Nucleus accumbens (tissue), 56 donors: ENCODE data around the gene ARHGAP4.
A peak's percentile ranks its signal among the peaks of the same experiment; 100 is the strongest.

Source experiments
- DNase-seq, 56 donors: peaks; one replicate each; lab custom pipeline; 2025; lab: John Stamatoyannopoulos, UW

Gene ARHGAP4

DNA sequence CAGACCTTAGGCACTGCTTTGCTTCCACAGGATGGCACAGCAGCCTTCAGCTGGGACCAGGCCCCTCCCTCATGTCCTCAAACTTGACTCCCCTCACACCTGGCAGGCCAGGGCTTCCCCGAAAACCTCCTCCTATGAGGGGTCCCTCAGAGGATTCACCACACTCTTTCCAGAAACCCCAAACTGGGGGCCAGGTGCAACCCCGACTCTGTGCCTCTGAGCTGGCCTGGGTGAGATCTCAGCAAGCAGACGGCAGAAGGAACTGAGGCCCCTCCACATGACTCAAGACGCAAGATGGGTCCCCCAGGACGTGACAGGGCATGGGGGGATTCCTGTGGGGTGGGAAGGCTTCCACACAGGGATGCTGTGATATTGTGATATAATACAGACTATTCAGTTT is 39.3 kb upstream of the ARHGAP4 start:
- no peak for DNase-seq

DNA sequence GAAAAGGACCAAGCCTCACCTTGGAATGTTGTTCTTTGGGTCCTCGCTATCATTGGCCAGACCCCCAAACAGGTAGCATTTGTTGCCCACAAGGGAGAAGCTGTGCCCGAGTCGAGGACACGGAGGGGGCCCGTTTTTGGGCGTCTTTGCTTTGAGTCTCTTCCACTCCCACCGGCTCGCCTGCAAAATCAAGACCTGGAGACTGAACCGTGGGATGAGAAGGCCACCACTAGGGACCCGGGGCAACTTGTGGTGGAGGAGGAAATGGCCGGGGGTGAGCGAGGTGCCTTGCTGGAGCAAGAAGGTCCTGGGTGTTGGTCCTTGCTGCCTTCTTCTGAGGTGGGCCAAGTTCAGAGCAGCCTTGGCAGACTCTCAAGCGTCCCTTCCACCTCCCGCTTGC is 38.0 kb upstream of the ARHGAP4 start:
- DNase-seq, result no peak

DNA sequence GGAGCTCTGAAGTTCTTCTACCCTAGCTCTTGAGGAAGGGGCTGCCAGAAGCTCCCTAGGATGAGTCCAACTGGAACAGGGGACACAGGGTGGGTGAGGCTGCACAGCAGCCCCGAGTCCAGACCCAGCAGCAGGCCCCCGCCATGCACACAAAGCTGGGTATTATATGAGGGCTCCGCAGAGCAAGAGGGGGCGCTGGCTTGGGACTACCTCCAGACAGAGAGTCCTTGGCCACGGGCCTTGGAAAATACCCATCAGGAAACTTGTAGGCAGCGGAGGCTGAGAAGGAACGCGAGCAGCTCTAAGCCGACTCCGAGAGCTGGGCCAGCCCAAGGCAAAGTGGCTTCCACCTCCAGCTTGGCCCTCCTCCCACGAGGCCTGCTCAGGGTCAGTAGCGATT is 37.5 kb upstream of the ARHGAP4 start:
- DNase-seq, result peak in 5 of 56 donors; percentile 5 to 41 (median 10)

GRCh38 chrX:153961292-153961691 is 35.2 kb upstream of the ARHGAP4 start:
- DNase-seq, result no peak

DNA sequence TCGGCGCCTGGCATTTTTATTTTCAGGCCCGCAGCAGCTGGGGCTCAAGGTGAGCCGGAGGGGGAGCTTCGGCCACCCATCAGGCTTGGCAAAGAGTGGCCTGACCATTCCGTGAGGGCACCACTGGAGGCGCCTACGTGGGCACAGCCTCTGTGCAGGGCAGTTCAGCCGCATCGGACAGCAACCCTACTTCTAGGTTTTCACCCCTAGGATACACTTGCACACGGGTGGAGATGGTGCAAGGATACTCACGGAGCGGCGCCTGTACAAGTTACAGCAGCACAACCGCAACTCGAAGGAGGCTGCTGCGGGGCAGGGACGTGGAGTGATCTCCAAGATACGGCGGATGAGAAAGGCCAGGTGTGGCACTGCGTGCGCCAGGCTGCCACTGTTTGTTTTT is 34.7 kb upstream of the ARHGAP4 start:
- no peak for DNase-seq

DNA sequence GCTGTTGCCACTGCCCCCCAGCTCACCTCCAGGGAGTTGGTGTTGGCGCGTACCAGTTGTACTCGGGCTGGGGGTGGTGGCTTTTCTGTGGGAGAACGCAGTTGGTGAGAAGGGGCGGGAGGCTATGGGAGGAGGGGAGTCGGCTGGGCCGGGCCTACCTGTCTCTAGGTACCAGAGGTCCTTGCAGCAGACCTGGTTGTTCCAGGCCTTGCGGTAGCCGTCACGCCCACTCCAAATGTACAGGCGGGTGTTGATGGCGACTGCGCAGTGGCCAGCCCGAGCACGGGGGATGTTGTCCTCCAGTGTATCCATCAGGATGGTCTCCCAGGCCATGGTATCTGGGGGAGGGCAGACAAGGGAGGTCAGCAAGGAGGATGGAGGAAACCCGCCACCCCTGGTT is 34.0 kb upstream of the ARHGAP4 start:
- DNase-seq, result no peak

GRCh38 chrX:153959649-153960048 is 33.6 kb upstream of the ARHGAP4 start:
- DNase-seq, result no peak

GRCh38 chrX:153958605-153959004 is 32.5 kb upstream of the ARHGAP4 start:
- no peak for DNase-seq

GRCh38 chrX:153957224-153957623 is 31.2 kb upstream of the ARHGAP4 start:
- no peak for DNase-seq

DNA sequence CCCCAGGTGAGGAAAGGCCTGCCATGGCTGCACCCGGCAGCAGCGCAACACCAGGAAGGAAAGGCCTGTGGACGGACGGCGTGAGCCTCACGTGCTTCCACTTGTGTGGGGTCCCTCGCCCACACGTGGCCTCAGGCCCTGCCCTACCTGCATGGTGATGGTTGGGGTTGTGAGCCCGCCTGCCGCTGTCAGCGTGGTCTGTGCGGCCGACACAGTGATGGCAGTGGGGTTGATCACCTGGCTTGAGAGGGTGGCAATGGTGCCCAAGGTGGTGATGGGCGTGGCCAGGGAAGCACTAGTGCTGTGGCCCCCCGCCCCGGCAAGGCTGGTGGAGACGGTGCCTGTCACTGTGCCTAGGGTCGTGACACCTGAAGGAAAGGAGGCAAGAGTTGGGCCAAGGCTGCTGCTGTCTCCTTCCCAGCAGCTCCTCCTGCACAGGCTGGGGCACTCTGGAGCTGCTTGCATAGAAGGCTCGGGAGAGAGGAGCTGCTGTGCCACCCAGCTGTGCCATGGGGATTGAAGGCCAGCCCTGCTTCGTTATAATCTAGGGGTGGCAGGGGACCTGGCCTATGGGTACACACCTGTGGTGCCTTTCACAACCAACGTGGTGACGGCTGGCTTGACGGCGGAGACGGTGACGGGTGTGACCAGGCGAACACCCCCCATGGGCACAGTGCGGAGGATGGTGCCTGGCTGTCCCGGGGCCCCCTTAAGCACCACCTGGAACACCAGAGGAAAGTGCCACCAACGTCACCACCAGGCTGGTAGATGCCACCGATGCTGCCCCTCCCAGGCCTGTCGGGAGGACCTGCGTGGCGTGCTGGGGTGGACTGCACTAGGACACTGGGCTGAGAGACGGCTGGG is 30.2 kb upstream of the ARHGAP4 start:
- DNase-seq, result no peak

DNA sequence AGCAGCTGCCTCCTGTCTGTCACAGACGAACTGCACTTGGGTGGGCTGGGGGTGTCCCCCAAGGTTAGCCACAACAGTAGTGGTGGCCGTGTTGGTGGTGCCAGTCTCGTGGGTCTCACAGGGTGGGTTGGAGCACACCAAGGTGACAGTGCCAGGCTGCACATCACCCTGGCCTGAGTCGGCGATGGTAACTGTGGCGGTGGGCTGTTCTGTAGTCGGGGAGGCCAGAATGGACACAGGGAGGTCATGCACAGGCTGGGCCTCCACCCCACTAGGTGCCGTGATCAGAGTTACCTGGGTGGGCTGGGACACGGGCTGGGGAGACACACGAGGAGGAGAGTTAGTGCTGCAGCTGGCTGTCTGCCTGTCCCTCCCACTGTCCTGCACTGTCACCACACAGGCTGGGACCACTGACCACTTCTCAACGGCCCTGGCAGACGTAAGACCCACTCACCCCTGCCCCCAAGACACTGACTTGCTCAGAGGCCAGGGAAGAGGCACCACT is 29.2 kb upstream of the ARHGAP4 start:
- DNase-seq, result no peak

- no peak for DNase-seq
Measured at GRCh38 chrX:153954558-153955227, 28.6 kb upstream of the ARHGAP4 start.

- no peak for DNase-seq
Measured at GRCh38 chrX:153953892-153954557, 28.0 kb upstream of the ARHGAP4 start.

DNA sequence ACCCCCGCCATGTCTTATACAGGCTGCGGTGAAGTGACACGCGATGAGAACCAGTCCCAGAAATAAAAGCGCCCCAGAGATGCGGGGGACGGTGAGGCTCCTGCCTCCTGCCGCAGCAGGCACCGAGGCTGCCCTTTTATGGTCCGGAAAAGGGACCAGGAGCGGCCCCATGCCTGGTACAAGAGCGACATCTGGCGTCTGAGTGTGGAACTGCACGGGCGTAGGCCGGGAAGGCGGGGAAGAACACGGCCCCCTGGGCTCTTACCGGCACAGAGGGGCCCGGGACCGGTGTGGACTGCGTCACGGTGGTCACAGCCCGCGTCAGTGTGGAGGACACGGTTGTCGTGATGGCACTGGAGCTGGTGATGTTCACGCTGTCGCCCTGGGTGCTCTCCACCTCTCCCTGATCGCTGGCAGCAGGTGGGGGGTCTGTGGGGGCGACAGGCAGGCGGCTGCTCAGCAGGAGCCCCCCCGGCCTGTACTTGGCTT is 27.3 kb upstream of the ARHGAP4 start:
- peak in 46 of 56 donors; percentile 3 to 79 (median 42) for DNase-seq

- DNase-seq, result no peak
Measured at GRCh38 chrX:153952373-153953026, 26.4 kb upstream of the ARHGAP4 start.

DNA sequence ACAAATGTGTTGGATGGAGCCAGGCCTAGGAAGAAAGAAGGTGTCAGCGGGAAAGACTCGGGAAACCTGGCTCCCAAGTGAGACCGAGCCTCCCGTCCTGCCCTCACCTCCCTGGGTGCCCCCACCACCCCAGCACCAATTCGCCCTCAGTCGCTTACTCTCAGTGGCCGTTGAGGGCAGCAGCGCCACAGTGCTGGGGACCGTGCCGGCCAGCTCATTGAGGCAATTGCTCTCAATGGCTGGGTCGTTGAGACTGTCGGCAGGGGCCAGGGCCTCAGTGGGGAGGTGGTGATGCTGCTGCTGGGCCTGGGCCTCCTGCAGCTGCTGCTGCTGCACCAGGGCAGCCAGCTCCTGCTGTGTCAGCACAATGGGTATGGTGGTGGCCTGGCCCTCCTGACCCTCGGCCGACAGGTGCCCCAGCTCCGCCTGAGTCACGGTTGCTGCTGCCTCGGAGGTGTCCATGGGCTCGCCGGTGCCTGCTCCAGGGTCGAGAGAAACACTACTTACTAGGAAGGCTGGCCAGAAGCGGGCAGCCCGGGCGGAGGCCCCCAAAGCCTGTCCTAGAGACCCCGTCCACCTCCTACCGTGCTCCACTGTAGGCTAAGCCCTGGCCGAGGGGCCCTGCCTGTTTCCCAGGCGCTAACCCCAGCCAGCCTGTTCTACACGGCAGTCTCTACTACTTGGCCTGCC is 25.8 kb upstream of the ARHGAP4 start:
- DNase-seq, result no peak

DNA sequence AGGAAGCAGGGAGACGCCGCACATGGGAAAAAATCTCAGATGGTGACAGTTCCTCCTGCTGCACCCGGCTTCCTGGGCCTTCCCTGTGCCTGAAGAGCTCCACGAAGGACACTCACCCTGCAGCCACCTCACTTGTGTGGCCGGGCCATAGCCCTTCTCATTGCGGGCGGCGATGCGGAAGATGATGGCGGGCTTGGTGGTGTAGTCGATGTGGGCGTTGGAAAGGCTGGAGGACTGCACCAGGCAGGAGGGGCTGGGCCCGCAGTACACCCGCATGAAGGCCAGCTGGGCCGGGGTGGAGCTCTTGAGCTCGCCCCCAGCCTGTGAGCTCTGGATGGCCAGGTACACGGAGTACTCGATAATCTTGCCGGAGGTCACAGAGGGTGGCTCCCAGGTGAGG is 24.1 kb upstream of the ARHGAP4 start:
- no peak for DNase-seq

DNA sequence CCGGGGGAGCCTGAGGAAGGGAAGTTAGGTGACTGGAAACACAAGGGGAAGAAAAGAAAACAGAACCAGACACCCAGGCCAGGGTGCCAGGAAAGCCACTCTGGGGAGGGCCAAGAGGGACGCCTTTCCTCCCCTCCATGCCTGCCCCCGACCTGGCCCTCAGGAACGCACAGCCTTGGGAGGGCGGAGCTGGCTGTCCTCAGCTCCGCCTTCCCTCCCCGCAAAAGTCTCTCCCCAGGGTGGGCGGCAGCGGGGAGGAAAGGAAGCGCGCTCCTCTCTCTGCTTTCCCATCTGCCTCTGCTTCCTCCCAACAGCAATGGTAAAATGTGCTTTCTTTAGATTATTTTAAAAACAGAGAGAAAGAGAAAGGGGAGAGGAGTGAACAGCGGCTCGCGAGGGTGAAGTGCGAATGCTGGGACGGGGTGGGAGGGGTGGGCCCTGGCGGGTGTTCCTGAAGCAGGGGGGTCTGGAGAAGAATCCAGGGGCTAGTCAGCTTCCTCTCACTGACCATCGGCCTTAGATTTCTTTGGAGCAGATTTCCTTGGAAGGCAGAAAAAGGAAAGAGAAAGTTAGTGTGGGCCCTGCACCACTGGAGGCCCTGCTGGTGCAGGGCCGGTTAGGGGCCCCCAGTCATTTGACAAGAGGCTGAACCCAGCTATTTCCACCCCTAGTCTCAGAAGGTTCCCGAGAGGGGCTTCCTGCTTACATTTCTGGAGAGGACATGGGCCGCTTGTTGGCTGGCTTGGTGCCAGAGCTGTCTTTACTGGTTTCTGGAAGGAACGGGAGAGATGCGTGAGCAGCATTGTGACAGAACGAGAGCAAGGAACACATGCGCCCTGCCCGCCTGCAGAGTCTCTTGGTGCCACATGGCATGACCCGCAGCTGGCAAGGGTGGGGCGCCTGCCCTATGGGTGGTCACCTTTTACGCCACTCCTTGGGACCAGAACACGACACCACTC is 23.1 kb upstream of the ARHGAP4 start:
- DNase-seq, result peak in 10 of 56 donors; percentile 2 to 51 (median 19)

DNA sequence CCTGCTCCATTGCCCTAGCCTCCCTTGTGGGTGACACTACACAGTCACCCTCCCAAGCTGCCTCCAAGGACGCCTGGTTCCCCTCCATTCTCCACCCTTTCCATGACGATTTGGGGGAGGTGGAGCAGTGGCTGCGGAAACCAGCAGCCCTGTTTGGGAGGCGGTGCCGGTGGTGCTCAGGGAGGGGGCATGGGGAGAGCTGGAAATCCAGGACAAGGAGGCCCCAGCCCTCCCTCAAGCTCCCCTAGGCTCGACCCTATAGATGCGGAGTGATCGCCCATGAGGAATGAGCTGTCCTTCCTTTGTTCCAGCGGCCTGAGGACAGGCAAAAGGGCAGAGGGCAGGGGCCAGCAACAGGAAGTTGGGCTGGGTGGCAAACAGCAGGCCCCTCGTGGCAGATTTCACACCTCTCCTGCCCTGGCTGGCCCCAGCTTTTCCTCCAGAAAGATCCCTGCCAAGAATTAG is 22.0 kb upstream of the ARHGAP4 start:
- no peak for DNase-seq
